ENCODE results near the gene AGTR1.

AGTR1 gene

DNA sequence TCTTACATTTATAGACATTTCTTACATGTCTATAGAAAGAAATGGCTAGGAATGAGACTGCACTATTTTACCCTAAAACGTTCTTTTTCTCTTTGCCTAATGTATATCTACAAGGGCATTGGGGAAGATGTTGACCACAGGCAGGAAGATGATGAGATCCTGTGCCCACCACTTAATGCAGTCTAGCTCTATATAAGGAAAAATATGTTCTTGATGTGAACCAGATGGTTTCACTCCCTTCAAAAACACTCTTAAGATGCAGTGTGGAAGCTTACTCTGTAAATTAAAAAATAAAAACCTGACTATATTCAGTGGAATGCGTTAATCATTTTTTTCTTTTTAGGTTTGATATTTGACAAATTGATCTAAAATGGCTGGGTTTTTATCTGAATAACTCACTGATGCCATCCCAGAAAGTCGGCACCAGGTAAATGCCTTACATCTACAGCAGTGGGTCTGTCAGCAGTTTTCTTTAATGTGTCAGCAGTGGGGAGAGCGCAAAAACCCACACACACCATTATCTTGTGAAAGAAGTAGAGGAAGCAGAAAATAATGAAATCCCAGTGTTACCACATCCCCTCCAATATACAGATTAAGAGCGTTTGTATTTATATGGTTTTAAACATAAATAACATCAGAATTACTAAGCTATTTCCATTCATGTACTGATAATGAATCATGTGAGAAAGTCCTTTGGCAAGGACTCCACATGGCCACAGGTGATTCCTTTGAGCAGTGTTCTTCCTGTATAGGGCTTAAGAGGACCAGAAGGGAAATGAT is 10.1 kb downstream of the AGTR1 start:
- Histone ChIP-seq H3K4me3 (ENCODE audit: low read depth, low read length) (no peak overlapping the region), H3K79me1 (ENCODE audit: low read length) (no peaks in the 10 kb centered on the region), H3K79me2 (ENCODE audit: control insufficient read depth, insufficient read depth, low read length, poor library complexity) (no peaks in the 10 kb centered on the region), H3K23ac (ENCODE audit: low read length) (no peak overlapping the region), H2AFZ (ENCODE audit: insufficient read depth, low read length, poor library complexity) (no peak overlapping the region), H3K27ac (ENCODE audit: low read depth, low read length) (no peak overlapping the region), H3K4me1 (ENCODE audit: control insufficient read depth in 1 of 2, insufficient read depth in 2 of 2, low read length in 2 of 2) (no peaks in the 10 kb centered on the region), H2BK5ac (ENCODE audit: low read depth, low read length, poor library complexity) (no peak overlapping the region), H2BK120ac (ENCODE audit: insufficient read depth, low read length, poor library complexity) (no peak overlapping the region), H3K4ac (ENCODE audit: low read depth, low read length) (no peak overlapping the region), H3K9ac (ENCODE audit: low read length) (no peak overlapping the region), H3K27me3 (ENCODE audit: insufficient read depth, low read length) (no peaks in the 10 kb centered on the region), H2BK12ac (ENCODE audit: low read length) (no peak overlapping the region), H4K91ac (ENCODE audit: low read depth, low read length) (no peak overlapping the region), H4K12ac (ENCODE audit: low read depth, low read length) (no peak overlapping the region), H3K14ac (ENCODE audit: low read length) (no peak overlapping the region), H3K4me2 (ENCODE audit: low read length) (no peak overlapping the region), H2AK5ac (ENCODE audit: low read length) (no peak overlapping the region), H3K18ac (ENCODE audit: low read length) (no peak overlapping the region), H3K36me3 (ENCODE audit: control insufficient read depth in 1 of 2, insufficient read depth in 2 of 2, low read length in 2 of 2) (no peaks in the 10 kb centered on the region), H3K9me3 (ENCODE audit: insufficient read depth, low read depth, low read length) (no peaks in the 10 kb centered on the region), H4K8ac (ENCODE audit: low read depth, low read length) (no peak overlapping the region)
- DNase-seq = no peak
- no CpG with 5 or more reads among the region's 5 CpGs for WGBS (ENCODE audit: extremely low coverage, insufficient coverage, insufficient read length)

- Histone ChIP-seq H2BK120ac (ENCODE audit: insufficient read depth, low read length, poor library complexity) (no peak overlapping the region), H3K23ac (ENCODE audit: low read length) (no peak overlapping the region), H3K36me3 (ENCODE audit: control insufficient read depth in 1 of 2, insufficient read depth in 2 of 2, low read length in 2 of 2) (no peaks in the 10 kb centered on the region), H3K14ac (ENCODE audit: low read length) (no peak overlapping the region), H3K79me2 (ENCODE audit: control insufficient read depth, insufficient read depth, low read length, poor library complexity) (no peaks in the 10 kb centered on the region), H2BK12ac (ENCODE audit: low read length) (no peak overlapping the region), H2BK5ac (ENCODE audit: low read depth, low read length, poor library complexity) (no peak overlapping the region), H3K79me1 (ENCODE audit: low read length) (no peaks in the 10 kb centered on the region), H4K91ac (ENCODE audit: low read depth, low read length) (no peak overlapping the region), H3K9me3 (ENCODE audit: insufficient read depth, low read depth, low read length) (no peaks in the 10 kb centered on the region), H3K27me3 (ENCODE audit: insufficient read depth, low read length) (no peaks in the 10 kb centered on the region), H3K27ac (ENCODE audit: low read depth, low read length) (no peak overlapping the region), H3K4me3 (ENCODE audit: low read depth, low read length) (no peak overlapping the region), H3K4me2 (ENCODE audit: low read length) (no peak overlapping the region), H4K8ac (ENCODE audit: low read depth, low read length) (no peak overlapping the region), H2AK5ac (ENCODE audit: low read length) (no peak overlapping the region), H2AFZ (ENCODE audit: insufficient read depth, low read length, poor library complexity) (no peak overlapping the region), H3K9ac (ENCODE audit: low read length) (no peak overlapping the region), H3K4me1 (ENCODE audit: control insufficient read depth in 1 of 2, insufficient read depth in 2 of 2, low read length in 2 of 2) (no peaks in the 10 kb centered on the region), H4K12ac (ENCODE audit: low read depth, low read length) (no peak overlapping the region), H3K4ac (ENCODE audit: low read depth, low read length) (no peak overlapping the region), H3K18ac (ENCODE audit: low read length) (no peak overlapping the region)
- no peak for DNase-seq
- no CpG with 5 or more reads among the region's 5 CpGs for WGBS (ENCODE audit: extremely low coverage, insufficient coverage, insufficient read length)
These were observed 10.7 kb downstream of the AGTR1 start for GRCh38 chr3:148708409-148708808.

- WGBS (ENCODE audit: extremely low coverage, insufficient coverage, insufficient read length) = no CpG with 5 or more reads among the region's 2 CpGs
These were observed 12.0 kb downstream of the AGTR1 start for GRCh38 chr3:148709560-148710253.

DNA sequence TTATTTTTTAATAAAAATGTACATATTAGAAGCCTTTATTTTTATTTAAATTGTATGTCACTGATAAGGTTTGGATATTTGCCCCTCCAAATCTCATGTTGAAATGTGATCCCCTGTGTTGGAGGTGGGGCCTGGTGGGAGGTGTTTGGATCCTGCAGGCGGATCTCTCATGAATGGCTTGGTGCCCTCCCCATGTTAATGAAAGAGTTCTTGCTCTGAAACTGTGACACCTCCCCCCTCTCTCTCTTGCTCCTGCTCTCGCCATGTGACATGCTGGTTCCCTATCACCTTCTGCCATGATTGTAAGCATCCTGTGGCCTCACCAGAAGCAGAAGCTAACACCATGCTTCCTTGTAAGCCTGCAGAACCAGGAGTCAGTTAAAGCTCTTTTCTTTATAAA is 13.0 kb downstream of the AGTR1 start:
- no peaks in the 10 kb centered on the region for H3K79me2 ChIP-seq (ENCODE audit: control insufficient read depth, insufficient read depth, low read length, poor library complexity)
- no peak overlapping the region for H4K91ac ChIP-seq (ENCODE audit: low read depth, low read length)
- no peak overlapping the region for H3K23ac ChIP-seq (ENCODE audit: low read length)
- no peak overlapping the region for H3K4me3 ChIP-seq (ENCODE audit: low read depth, low read length)
- no peak overlapping the region for H2AFZ ChIP-seq (ENCODE audit: insufficient read depth, low read length, poor library complexity)
- H3K14ac ChIP-seq (ENCODE audit: low read length) = no peak overlapping the region
- no peak for DNase-seq
- no peaks in the 10 kb centered on the region for H3K4me1 ChIP-seq (ENCODE audit: control insufficient read depth in 1 of 2, insufficient read depth in 2 of 2, low read length in 2 of 2)
- H3K4me2 ChIP-seq (ENCODE audit: low read length) = no peak overlapping the region
- H3K4ac ChIP-seq (ENCODE audit: low read depth, low read length) = no peak overlapping the region
- H2BK120ac ChIP-seq (ENCODE audit: insufficient read depth, low read length, poor library complexity) = no peak overlapping the region
- no peaks in the 10 kb centered on the region for H3K27me3 ChIP-seq (ENCODE audit: insufficient read depth, low read length)
- H2AK5ac ChIP-seq (ENCODE audit: low read length) = no peak overlapping the region
- H3K36me3 ChIP-seq (ENCODE audit: control insufficient read depth in 1 of 2, insufficient read depth in 2 of 2, low read length in 2 of 2) = no peaks in the 10 kb centered on the region
- WGBS (ENCODE audit: extremely low coverage, insufficient coverage, insufficient read length) = no CpG with 5 or more reads among the region's 2 CpGs
- H4K12ac ChIP-seq (ENCODE audit: low read depth, low read length) = no peak overlapping the region
- no peak overlapping the region for H3K9ac ChIP-seq (ENCODE audit: low read length)
- no peak overlapping the region for H4K8ac ChIP-seq (ENCODE audit: low read depth, low read length)
- H2BK5ac ChIP-seq (ENCODE audit: low read depth, low read length, poor library complexity) = no peak overlapping the region
- H3K27ac ChIP-seq (ENCODE audit: low read depth, low read length) = no peak overlapping the region
- no peak overlapping the region for H2BK12ac ChIP-seq (ENCODE audit: low read length)
- H3K18ac ChIP-seq (ENCODE audit: low read length) = no peak overlapping the region
- H3K79me1 ChIP-seq (ENCODE audit: low read length) = no peaks in the 10 kb centered on the region
- no peaks in the 10 kb centered on the region for H3K9me3 ChIP-seq (ENCODE audit: insufficient read depth, low read depth, low read length)

More at GRCh38 chr3:148709560-148710253, 12.0 kb downstream of the AGTR1 start:
- Histone ChIP-seq H3K4me1 (ENCODE audit: control insufficient read depth in 1 of 2, insufficient read depth in 2 of 2, low read length in 2 of 2) (no peaks in the 10 kb centered on the region), H2BK120ac (ENCODE audit: insufficient read depth, low read length, poor library complexity) (no peak overlapping the region), H3K27me3 (ENCODE audit: insufficient read depth, low read length) (no peaks in the 10 kb centered on the region), H3K79me2 (ENCODE audit: control insufficient read depth, insufficient read depth, low read length, poor library complexity) (no peaks in the 10 kb centered on the region), H2AK5ac (ENCODE audit: low read length) (no peak overlapping the region), H3K4me2 (ENCODE audit: low read length) (no peak overlapping the region), H3K14ac (ENCODE audit: low read length) (no peak overlapping the region), H2AFZ (ENCODE audit: insufficient read depth, low read length, poor library complexity) (no peak overlapping the region), H3K4ac (ENCODE audit: low read depth, low read length) (no peak overlapping the region), H3K4me3 (ENCODE audit: low read depth, low read length) (no peak overlapping the region), H3K23ac (ENCODE audit: low read length) (no peak overlapping the region), H3K18ac (ENCODE audit: low read length) (no peak overlapping the region), H2BK12ac (ENCODE audit: low read length) (no peak overlapping the region), H4K8ac (ENCODE audit: low read depth, low read length) (no peak overlapping the region), H3K9ac (ENCODE audit: low read length) (no peak overlapping the region), H3K27ac (ENCODE audit: low read depth, low read length) (no peak overlapping the region), H3K9me3 (ENCODE audit: insufficient read depth, low read depth, low read length) (no peaks in the 10 kb centered on the region), H2BK5ac (ENCODE audit: low read depth, low read length, poor library complexity) (no peak overlapping the region), H4K12ac (ENCODE audit: low read depth, low read length) (no peak overlapping the region), H4K91ac (ENCODE audit: low read depth, low read length) (no peak overlapping the region), H3K36me3 (ENCODE audit: control insufficient read depth in 1 of 2, insufficient read depth in 2 of 2, low read length in 2 of 2) (no peaks in the 10 kb centered on the region), H3K79me1 (ENCODE audit: low read length) (no peaks in the 10 kb centered on the region)
- DNase-seq = no peak

Measured in trophoblast cell (in vitro differentiated cells and primary cell).